Measurements from ENCODE around the gene MVD.

Gene MVD

DNA sequence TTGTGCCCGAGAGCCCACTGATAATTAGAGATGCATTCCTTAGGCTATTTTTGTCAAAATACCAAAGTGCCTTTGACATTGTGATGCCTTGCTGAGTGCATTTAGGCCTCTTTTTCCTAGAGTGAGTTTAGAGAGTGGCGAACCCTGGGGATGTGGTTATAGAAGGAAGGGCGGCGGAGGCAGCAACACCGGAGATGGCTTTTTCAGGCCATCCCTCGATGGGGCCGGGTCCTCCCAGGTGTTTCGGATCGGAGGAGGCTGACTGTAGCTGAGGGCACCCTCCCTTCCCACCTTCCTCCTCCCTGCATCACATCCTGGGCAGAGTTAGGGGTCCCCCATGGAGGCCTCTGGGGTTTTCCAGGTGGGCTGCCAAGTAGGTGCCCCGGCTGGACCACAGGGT is 30.0 kb upstream of the MVD start:
- Histone ChIP-seq H3K4me3 (no peak overlapping the region), H3K36me3 (peaks cover 6 to 24% (median 15%) of the 10 kb centered on the region in 3 donors), H3K9me3 (no peaks in the 10 kb centered on the region), H3K27ac (no peak overlapping the region), H3K27me3 (peaks cover 0 to 52% of the 10 kb centered on the region in 2 donors), H3K4me1 (no peaks in the 10 kb centered on the region)
- no peak for DNase-seq
- intact Hi-C loops (cut with DNase I; ENCODE audit: low total_unique reads): no loop called here
- TF ChIP-seq CTCF (IDR thresholded peaks at IDR 0.05): no peak

DNA sequence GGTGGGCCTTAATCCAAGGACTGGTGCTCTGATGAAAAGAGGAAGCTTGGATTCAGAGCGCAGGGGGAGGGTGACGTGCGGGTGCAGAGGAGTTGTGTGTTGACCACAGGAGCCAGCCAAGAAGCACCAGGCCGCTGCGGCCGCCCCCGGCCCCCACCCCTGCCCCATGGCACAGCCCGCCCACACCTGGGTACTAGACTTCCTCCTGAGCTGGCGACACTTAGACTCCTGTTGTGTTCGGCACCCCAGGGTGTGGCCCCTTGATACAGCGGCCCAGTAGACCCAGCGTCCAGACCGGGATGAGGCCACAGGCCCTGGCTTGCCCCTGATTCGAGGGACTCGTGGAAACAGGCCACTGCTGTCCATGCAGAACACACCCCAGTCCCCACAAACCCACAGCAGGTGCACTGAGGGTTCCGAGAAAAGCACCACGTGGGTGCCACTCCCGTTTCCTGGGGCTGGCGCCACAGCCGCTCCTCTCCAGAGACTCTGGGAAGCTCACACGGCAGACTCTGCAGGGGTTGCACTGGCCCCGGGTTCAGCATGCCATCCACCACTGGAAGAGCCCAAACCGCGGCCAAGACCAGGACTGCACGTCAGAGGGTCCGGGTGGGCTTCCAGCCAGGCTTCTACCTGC is 29.2 kb upstream of the MVD start:
- peaks cover 0 to 60% of the 10 kb centered on the region in 2 donors for H3K27me3 ChIP-seq
- intact Hi-C loops (cut with DNase I; ENCODE audit: low total_unique reads): no loop called here
- peak in 1 of 2 donors; percentile 49 for DNase-seq
- TF ChIP-seq CTCF (IDR thresholded peaks at IDR 0.05): no peak
- no peaks in the 10 kb centered on the region for H3K9me3 ChIP-seq
- H3K36me3 ChIP-seq: peaks cover 2 to 15% (median 7%) of the 10 kb centered on the region in 3 donors
- peaks cover 0 to 3% (median under 1%) of the 10 kb centered on the region in 4 donors for H3K4me1 ChIP-seq
- no peak overlapping the region for H3K27ac ChIP-seq
- no peak overlapping the region for H3K4me3 ChIP-seq

DNA sequence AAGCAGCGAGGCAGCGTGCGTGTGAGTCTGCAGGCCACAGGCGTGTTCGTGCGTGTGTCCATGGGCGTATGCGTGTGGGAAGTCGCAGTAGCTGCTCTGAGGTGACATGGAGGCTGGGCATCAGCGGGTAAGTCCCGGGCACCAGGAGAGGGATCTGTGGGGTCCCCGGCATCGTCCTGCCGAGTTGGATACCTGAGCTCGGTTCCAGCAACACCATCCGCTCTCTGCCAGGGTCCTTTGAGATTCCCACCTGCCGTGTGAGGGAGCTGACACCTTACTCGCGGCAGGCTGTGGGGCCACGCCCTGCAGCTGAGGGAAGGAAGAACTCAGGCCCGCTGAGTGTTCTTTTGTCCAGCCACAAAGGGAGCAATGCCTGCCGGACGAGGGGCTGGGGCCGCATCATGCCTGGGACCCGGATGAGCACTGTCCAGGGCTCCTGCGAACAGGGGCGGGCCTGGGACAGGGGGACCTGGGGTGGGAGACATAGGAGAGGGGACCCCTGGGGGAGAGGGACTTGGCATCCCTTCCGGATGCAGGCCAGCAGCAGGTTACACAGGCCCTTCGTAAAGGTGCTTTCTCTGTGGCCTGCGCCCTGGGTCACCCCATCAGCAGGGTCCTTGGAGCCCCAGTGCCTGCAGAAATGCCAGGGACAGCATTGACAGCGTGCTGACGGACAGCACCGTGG is 28.4 kb upstream of the MVD start:
- Histone ChIP-seq H3K4me3 (no peak overlapping the region), H3K4me1 (peaks cover 0 to 11% (median 7%) of the 10 kb centered on the region in 4 donors), H3K27me3 (peaks cover 0 to 67% of the 10 kb centered on the region in 2 donors), H3K36me3 (peaks cover 0 to 8% (median 0%) of the 10 kb centered on the region in 3 donors), H3K9me3 (no peaks in the 10 kb centered on the region), H3K27ac (no peak overlapping the region)
- intact Hi-C loops (cut with DNase I; ENCODE audit: low total_unique reads): no loop called here
- DNase-seq: no peak
- TF ChIP-seq CTCF (IDR thresholded peaks at IDR 0.05): no peak

DNA sequence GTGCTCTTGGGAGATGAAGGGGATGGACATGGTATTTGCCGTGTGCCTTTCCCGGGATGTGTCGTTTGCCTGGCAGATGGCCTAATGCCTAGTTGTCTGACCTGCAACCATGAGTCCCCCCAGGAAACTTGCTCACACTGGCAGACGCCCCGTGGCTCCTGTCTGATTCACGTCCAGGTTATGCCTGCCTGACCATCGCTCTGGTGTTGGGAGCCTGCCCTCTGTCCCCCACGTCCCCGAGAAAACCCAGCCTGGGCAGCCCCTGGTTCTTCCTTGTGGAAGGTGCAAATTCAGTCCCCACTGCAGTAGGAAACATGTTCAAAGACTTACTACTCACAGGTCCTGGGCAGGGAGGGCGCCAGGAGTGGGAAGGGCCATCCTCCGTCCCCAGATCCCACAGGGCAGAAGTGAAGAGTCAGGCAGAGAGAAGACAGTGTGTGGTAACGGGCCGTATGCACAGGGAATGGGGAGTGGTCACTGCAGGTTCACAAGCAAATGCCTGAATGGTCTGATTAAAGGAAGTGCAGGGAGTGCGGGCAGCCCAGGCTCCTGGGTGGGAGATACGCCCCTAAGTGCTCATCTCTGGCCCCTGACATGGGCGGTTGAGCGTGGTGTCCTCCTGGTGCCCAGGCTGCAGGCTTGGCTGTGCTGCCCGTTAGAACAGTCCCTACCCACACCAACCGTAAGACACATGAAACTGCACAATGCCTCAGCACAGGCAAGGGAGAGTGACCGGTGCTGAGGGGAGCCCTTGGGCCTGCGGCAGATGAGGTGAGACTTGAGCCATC is 27.6 kb upstream of the MVD start:
- Histone ChIP-seq H3K4me1 (peaks cover 0 to 18% (median 15%) of the 10 kb centered on the region in 4 donors), H3K27me3 (peaks cover 2 to 74% of the 10 kb centered on the region in 2 donors), H3K27ac (no peak overlapping the region), H3K36me3 (peaks cover 0 to under 1% (median 0%) of the 10 kb centered on the region in 3 donors), H3K9me3 (no peaks in the 10 kb centered on the region), H3K4me3 (no peak overlapping the region)
- intact Hi-C loops (cut with DNase I; ENCODE audit: low total_unique reads): no loop called here
- TF ChIP-seq CTCF (IDR thresholded peaks at IDR 0.05): no peak
- no peak for DNase-seq

- H3K27me3 ChIP-seq: peaks cover 2 to 94% of the 10 kb centered on the region in 2 donors
- no peak for TF ChIP-seq CTCF (IDR thresholded peaks at IDR 0.05)
- no peaks in the 10 kb centered on the region for H3K9me3 ChIP-seq
- peaks cover 0 to 22% (median 19%) of the 10 kb centered on the region in 4 donors for H3K4me1 ChIP-seq
- H3K36me3 ChIP-seq: no peaks in the 10 kb centered on the region
- H3K4me3 ChIP-seq: no peak overlapping the region
- intact Hi-C loops (cut with DNase I; ENCODE audit: low total_unique reads): no loop called here
- H3K27ac ChIP-seq: no peak overlapping the region
- no peak for DNase-seq
Measured at GRCh38 chr16:88688013-88688778, 25.3 kb upstream of the MVD start.

Measured in tibial artery (tissue), 4 donors.